ENCODE results near the gene NIPA2.

The NIPA2 gene

DNA sequence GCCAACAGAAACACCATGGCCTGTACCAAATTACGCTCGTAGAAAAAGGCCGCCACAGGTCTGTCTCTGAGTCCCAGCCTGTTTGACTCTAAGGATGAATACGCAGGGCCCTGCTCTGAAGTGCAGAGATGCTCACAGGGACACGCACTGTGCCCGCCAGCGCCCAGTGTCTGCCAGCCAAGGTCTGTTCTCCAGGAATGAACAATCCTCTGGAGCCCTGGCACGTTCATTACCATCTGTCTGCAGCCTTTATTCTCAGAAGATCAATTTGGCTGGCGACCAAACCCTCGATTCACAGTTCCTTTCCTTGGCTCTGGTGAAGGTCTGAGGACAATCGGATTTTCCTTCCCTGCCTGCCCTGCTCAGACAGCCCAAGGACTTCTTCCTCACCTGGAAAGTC is 66.3 kb downstream of the NIPA2 start:
- Histone ChIP-seq H3F3A (ENCODE audit: control insufficient read depth, insufficient read depth) (no peaks in the 10 kb centered on the region), H3K4me2 (ENCODE audit: low read length) (no peak overlapping the region), H3K9me2 (replicated peaks; ENCODE audit: control insufficient read depth, low read length) (no peaks in the 10 kb centered on the region), H3K36me3 (ENCODE audit: control insufficient read depth, low read length) (no peaks in the 10 kb centered on the region), H3K4me3 (ENCODE audit: low read length) (no peak overlapping the region), H4K20me1 (ENCODE audit: control insufficient read depth, insufficient read depth, low read depth, low read length) (no peaks in the 10 kb centered on the region), H3K4me1 (ENCODE audit: control insufficient read depth, low read length) (no peaks in the 10 kb centered on the region), H3K79me2 (ENCODE audit: control insufficient read depth, low read length) (no peaks in the 10 kb centered on the region), H3K9me3 (ENCODE audit: control insufficient read depth, insufficient read depth, low read length) (no peaks in the 10 kb centered on the region), H3K27ac (ENCODE audit: low read depth, low read length) (no peak overlapping the region), H3K27me3 (ENCODE audit: control insufficient read depth, low read length) (no peaks in the 10 kb centered on the region)
- TF ChIP-seq, protein P1, sequence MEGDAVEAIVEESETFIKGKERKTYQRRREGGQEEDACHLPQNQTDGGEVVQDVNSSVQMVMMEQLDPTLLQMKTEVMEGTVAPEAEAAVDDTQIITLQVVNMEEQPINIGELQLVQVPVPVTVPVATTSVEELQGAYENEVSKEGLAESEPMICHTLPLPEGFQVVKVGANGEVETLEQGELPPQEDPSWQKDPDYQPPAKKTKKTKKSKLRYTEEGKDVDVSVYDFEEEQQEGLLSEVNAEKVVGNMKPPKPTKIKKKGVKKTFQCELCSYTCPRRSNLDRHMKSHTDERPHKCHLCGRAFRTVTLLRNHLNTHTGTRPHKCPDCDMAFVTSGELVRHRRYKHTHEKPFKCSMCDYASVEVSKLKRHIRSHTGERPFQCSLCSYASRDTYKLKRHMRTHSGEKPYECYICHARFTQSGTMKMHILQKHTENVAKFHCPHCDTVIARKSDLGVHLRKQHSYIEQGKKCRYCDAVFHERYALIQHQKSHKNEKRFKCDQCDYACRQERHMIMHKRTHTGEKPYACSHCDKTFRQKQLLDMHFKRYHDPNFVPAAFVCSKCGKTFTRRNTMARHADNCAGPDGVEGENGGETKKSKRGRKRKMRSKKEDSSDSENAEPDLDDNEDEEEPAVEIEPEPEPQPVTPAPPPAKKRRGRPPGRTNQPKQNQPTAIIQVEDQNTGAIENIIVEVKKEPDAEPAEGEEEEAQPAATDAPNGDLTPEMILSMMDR (IDR thresholded peaks at IDR 0.05; ENCODE audit: low read depth, low read length, poor library complexity, severe bottlenecking) = no peak
- no peak for TF ChIP-seq EZH2phosphoT487 (IDR thresholded peaks at IDR 0.05; ENCODE audit: borderline replicate concordance, low read length)

DNA sequence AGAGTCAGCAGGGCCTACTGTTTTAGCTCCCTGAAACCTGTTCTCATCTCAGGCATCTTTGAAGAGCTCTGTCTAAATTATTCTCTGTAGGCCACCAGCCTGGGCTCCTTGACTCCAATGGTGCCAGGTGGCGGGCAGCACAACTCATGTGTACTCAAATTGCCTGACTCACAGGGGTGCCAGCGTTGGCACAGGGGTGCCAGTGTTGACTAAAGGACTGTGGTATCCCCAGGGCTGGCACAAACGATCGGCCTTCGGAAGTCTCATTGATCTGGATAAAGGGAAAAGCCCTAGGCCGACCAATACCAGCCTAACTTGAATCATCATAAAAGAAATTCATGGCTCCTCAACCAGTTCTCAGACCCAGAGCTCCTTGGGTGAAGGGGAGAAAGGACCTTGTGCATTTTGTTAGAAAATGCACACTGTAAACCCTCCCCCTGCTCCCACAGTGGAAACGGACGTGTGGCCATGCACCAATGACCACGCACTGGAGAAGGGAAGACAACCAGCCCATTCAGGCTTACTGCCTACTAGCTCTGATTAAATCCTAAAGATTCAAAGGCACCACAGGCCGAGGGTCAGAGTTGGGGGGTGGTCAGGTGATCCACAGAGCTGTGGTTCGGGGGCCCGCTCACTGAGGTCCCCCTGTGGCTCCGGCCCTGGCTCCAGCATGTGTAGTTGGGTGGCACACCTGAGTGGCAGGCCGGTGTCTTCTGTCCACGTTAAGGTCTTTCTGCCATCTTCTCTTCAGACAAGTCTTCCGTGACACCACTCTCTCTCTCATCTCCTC is 68.9 kb downstream of the NIPA2 start:
- Histone ChIP-seq H3K27me3 (ENCODE audit: control insufficient read depth, low read length) (no peaks in the 10 kb centered on the region), H3K4me2 (ENCODE audit: low read length) (no peak overlapping the region), H3K9me3 (ENCODE audit: control insufficient read depth, insufficient read depth, low read length) (no peaks in the 10 kb centered on the region)

DNA sequence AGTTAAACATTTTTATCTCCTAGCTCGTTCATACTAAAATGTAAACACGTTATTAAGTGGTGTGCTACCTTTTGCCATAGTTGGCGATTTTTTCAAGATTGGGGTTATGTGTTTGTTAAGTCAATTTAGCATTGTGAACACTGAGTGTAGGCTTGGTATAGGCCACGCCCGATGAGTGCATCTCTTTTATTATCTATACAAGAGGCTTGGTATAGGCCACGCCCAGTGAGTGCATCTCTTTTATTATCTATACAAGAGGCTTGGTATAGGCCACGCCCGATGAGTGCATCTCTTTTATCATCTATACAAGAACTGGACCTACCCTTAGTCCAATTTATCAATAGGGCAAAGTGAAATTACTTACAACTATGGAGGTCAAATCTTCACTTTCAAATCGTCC is 70.4 kb downstream of the NIPA2 start:
- Histone ChIP-seq H3K4me3 (ENCODE audit: low read length) (no peak overlapping the region), H3K9me2 (replicated peaks; ENCODE audit: control insufficient read depth, low read length) (no peaks in the 10 kb centered on the region), H3K4me2 (ENCODE audit: low read length) (no peak overlapping the region), H3K79me2 (ENCODE audit: control insufficient read depth, low read length) (no peaks in the 10 kb centered on the region), H3K27me3 (ENCODE audit: control insufficient read depth, low read length) (no peaks in the 10 kb centered on the region), H3F3A (ENCODE audit: control insufficient read depth, insufficient read depth) (no peaks in the 10 kb centered on the region), H3K9me3 (ENCODE audit: control insufficient read depth, insufficient read depth, low read length) (no peaks in the 10 kb centered on the region), H3K36me3 (ENCODE audit: control insufficient read depth, low read length) (no peaks in the 10 kb centered on the region), H4K20me1 (ENCODE audit: control insufficient read depth, insufficient read depth, low read depth, low read length) (no peaks in the 10 kb centered on the region), H3K27ac (ENCODE audit: low read depth, low read length) (no peak overlapping the region), H3K4me1 (ENCODE audit: control insufficient read depth, low read length) (no peaks in the 10 kb centered on the region)
- TF ChIP-seq, protein P1 (IDR thresholded peaks at IDR 0.05; ENCODE audit: low read depth, low read length, poor library complexity, severe bottlenecking) = no peak
- TF ChIP-seq EZH2phosphoT487 (IDR thresholded peaks at IDR 0.05; ENCODE audit: borderline replicate concordance, low read length) = no peak

More for the DNA sequence above, 68.9 kb downstream of the NIPA2 start:
- no peaks in the 10 kb centered on the region for H3F3A ChIP-seq (ENCODE audit: control insufficient read depth, insufficient read depth)
- no peak overlapping the region for H3K4me3 ChIP-seq (ENCODE audit: low read length)
- no peaks in the 10 kb centered on the region for H3K9me2 ChIP-seq (replicated peaks; ENCODE audit: control insufficient read depth, low read length)
- TF ChIP-seq EZH2phosphoT487 (IDR thresholded peaks at IDR 0.05; ENCODE audit: borderline replicate concordance, low read length) = no peak
- TF ChIP-seq, protein P1 (IDR thresholded peaks at IDR 0.05; ENCODE audit: low read depth, low read length, poor library complexity, severe bottlenecking) = no peak
- H4K20me1 ChIP-seq (ENCODE audit: control insufficient read depth, insufficient read depth, low read depth, low read length) = no peaks in the 10 kb centered on the region
- H3K4me1 ChIP-seq (ENCODE audit: control insufficient read depth, low read length) = no peaks in the 10 kb centered on the region
- no peak overlapping the region for H3K27ac ChIP-seq (ENCODE audit: low read depth, low read length)
- no peaks in the 10 kb centered on the region for H3K79me2 ChIP-seq (ENCODE audit: control insufficient read depth, low read length)
- no peaks in the 10 kb centered on the region for H3K36me3 ChIP-seq (ENCODE audit: control insufficient read depth, low read length)

Data from DOHH2 (cell line).